Left lung (tissue), 10 donors: Measurements from ENCODE around the gene CBX7. TPM values are rescaled to one million over a fixed set of nuclear protein-coding genes. Genes with fewer than 3 reads are reported as not detected.

Source experiments
- ATAC-seq: fragments of 200-7000 bp; cut with Tn5 transposase; one replicate; pipeline ENCODE4 v1.9.1; 2020; ENCODE audit warnings: moderate library complexity
- DNase-seq, 4 donors: peaks; one replicate each; pipeline ENCODE4 v3.0.0-alpha.2; 2013 to 2020
- H3K27ac ChIP-seq, 2 donors: fragments of 200-600 bp; sonication (generic) in 1 of 2; one replicate each; pipeline versions ENCODE4 v1.5.0 to v1.8.0; 2020 to 2021
- H3K27me3 ChIP-seq, 2 donors: fragments of 200-600 bp; sonication (generic) in 1 of 2; one replicate each; pipeline versions ENCODE4 v1.5.0 to v1.8.0; 2020 to 2021
- H3K36me3 ChIP-seq, 2 donors: fragments of 200-600 bp; sonication (generic) in 1 of 2; one replicate each; pipeline versions ENCODE4 v1.5.0 to v1.8.0; 2020 to 2021
- H3K4me1 ChIP-seq, 2 donors: fragments of 200-600 bp; one replicate each; pipeline ENCODE4 v1.8.0; 2021
- H3K4me3 ChIP-seq, 2 donors: fragments of 200-600 bp; sonication (generic) in 1 of 2; one replicate each; pipeline versions ENCODE4 v1.5.0 to v1.8.0; 2020 to 2021; ENCODE audit warnings: mild to moderate bottlenecking in 1 of 2
- H3K9me3 ChIP-seq, 2 donors: fragments of 200-600 bp; sonication (generic) in 1 of 2; one replicate each; pipeline versions ENCODE4 v1.5.0 to v1.8.0; 2020 to 2021
- CTCF ChIP-seq, 2 donors: fragments of 200-600 bp; sonication (generic) in 1 of 2; IDR thresholded peaks; one replicate each; pipeline versions ENCODE4 v1.5.0 to v1.8.0; 2021; ENCODE audit warnings: antibody characterized with exemption in 2 of 2
- intact Hi-C, 2 donors: fragments of 100-400 bp; cut with DNase I; formaldehyde crosslinking; loops; one replicate each; pipeline versions ENCODE4 v1.11.2 to v1.14.2; 2022
- polyA plus RNA-seq, 6 donors: library from polyadenylated mRNA; unstranded; fragments of 120-200 nt; gene quantifications; one replicate each; pipeline ENCODE4 v1.2.1, GENCODE V29; 2013; ENCODE audit not compliant: insufficient read length in 6 of 6
- total RNA-seq, 2 donors: library from RNA; stranded (reverse); fragmentation: NEBNext Ultra II Directional; extraction: Animal tissue kit (Norgen Biotek cat#: 25700); gene quantifications; one replicate each; pipeline ENCODE4 v1.2.1, GENCODE V29; 2021
- donor health status: DM: no; HTN: yes; CAD: no.
- donor health status: DM: no; HTN: no; CAD: no.

CBX7 gene
- total and polyA plus RNA-seq, 8 donors: 7.4 to 17.7 (median 8.8) TPM

- peak in 2 of 4 donors; percentile 32 to 68 for DNase-seq
- Histone ChIP-seq H3K4me3 (no peak overlapping the region), H3K36me3 (no peaks in the 10 kb centered on the region), H3K27ac (no peak overlapping the region), H3K27me3 (no peaks in the 10 kb centered on the region), H3K9me3 (no peaks in the 10 kb centered on the region), H3K4me1 (no peaks in the 10 kb centered on the region)
- intact Hi-C loops: loop anchor here in 1 of 2 donors (10.0 kb wide), 2 partner anchors 119 to 249 kb away; partner anchors contain the start of gene CBX6
- TF ChIP-seq CTCF (IDR thresholded peaks at IDR 0.05): no peak
- ATAC-seq: peak; percentile 23
Measured at GRCh38 chr22:39123751-39124581, 28.5 kb downstream of the CBX7 start.

- no peak overlapping the region for H3K27ac ChIP-seq
- peaks cover 0 to 3% of the 10 kb centered on the region in 2 donors for H3K27me3 ChIP-seq
- no peak for ATAC-seq
- intact Hi-C loops: loop anchor here in 1 of 2 donors (10.0 kb wide), 2 partner anchors 118 to 248 kb away; partner anchors contain the start of gene CBX6
- peak in 2 of 4 donors; percentile 26 to 35 for DNase-seq
- H3K4me3 ChIP-seq: no peak overlapping the region
- H3K4me1 ChIP-seq: no peaks in the 10 kb centered on the region
- H3K9me3 ChIP-seq: no peaks in the 10 kb centered on the region
- TF ChIP-seq CTCF (IDR thresholded peaks at IDR 0.05): no peak
- no peaks in the 10 kb centered on the region for H3K36me3 ChIP-seq
Measured at GRCh38 chr22:39122772-39123470, 29.6 kb downstream of the CBX7 start.

GRCh38 chr22:39120983-39121382, 31.5 kb downstream of the CBX7 start:
- no peaks in the 10 kb centered on the region for H3K4me1 ChIP-seq
- H3K4me3 ChIP-seq: no peak overlapping the region
- no peak for TF ChIP-seq CTCF (IDR thresholded peaks at IDR 0.05)
- no peak for ATAC-seq
- no peak for DNase-seq
- H3K27me3 ChIP-seq: peaks cover 0 to 18% of the 10 kb centered on the region in 2 donors
- H3K36me3 ChIP-seq: no peaks in the 10 kb centered on the region
- no peak overlapping the region for H3K27ac ChIP-seq
- intact Hi-C loops: loop anchor here in 1 of 2 donors (10.0 kb wide), 2 partner anchors 116 to 246 kb away; partner anchors contain the start of gene CBX6
- H3K9me3 ChIP-seq: no peaks in the 10 kb centered on the region

GRCh38 chr22:39117585-39118191, 34.8 kb downstream of the CBX7 start:
- DNase-seq (peak in 1 of 4 donors; percentile 35), ATAC-seq (peak; percentile 68)
- Histone ChIP-seq H3K4me1 (no peaks in the 10 kb centered on the region), H3K9me3 (no peaks in the 10 kb centered on the region), H3K36me3 (no peaks in the 10 kb centered on the region), H3K27me3 (peaks cover 7 to 50% of the 10 kb centered on the region in 2 donors), H3K4me3 (no peak overlapping the region), H3K27ac (no peak overlapping the region)
- peak in 1 of 2 donors; percentile 29 for TF ChIP-seq CTCF (IDR thresholded peaks at IDR 0.05)
- intact Hi-C loops: no loop called here
